Activated naive CD4-positive, alpha-beta T cell (primary cell): ENCODE data around the gene TBL1X.

Experiments
- DNase-seq, 4 experiments: peaks; one replicate each; lab custom pipeline; 2025; lab: John Stamatoyannopoulos, UW

TBL1X gene

DNA sequence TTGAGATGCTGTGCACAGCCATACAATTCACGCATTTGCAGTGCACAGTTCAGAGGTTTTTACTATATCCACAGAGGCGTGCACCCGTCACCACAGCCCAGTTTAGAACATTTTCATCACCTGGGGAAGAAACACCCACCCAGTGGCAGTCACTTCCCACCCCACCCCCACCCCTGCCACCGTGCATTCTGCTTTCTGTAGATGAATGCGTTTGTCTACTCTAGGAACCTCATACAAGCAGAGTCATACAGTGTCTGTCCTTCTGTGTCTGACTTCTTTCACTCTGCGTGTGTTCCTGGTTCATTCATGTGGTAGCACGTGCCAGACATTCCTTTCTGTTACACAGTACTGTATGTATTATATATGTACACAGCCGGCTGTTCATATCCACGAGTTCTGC, 122.8 kb downstream of the TBL1X start:
- no peak for DNase-seq

DNA sequence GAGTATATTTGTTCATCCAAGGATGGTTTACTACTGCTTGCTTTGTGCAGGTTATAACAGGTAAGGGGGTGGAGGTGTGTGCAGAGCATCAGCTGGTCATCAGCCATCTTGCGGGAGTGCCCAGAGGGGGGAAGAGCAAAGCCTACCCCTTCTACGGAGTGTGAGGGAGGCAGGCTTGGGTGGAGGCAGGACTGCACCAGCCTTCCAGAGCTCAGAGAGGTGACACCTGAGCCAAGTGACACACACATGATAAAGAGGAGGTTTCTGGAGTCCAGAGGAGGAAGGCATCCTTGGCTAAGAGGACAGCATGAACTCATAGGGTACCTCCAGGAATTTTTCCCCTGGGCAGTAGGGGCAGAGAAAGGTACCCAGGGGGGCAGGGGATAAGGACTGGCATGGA, 126.6 kb downstream of the TBL1X start:
- no peak for DNase-seq

DNA sequence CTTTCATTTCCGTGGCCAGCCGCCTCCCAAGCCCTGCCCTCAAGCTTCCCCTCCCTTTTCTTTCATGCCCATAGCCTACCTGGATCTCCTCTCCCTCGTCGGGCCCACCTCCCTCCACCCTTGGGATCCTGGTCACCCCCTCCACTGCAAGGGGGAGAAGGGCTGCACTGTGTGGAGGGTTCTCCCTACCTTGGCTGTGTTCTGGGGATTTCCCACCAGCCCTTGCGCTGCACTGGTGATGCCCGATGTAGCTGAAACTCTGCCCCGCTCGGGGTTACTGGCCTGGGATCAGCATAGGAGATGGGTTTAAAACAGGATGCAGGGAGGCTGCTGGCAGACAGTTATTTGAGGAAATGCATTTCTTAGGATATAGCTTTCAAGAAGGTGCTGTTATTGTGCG, 128.9 kb downstream of the TBL1X start:
- no peak for DNase-seq

DNA sequence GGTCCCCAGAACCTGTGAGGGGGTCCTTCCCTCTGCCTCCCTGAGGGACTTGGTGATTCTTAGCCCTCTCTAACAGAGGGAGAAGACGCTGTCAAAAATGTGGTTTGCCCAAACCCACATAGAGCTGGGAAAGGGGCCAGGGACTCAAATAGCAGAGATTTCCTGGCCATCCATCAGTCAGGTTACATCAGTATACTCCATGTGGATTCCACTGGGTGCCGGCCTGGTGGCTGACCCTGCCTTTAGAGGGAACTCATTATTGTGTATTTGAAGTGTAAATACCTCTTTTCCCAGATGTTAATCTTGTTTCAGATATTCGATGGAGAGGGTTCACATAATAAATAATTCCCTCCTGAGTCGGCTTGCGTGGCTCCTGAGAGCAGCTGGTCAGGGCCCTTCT, 130.3 kb downstream of the TBL1X start:
- DNase-seq, result no peak

- no peak for DNase-seq
Measured at GRCh38 chrX:9596837-9597236, 132.0 kb downstream of the TBL1X start.

- no peak for DNase-seq
Measured at GRCh38 chrX:9597361-9598035, 132.6 kb downstream of the TBL1X start.

DNA sequence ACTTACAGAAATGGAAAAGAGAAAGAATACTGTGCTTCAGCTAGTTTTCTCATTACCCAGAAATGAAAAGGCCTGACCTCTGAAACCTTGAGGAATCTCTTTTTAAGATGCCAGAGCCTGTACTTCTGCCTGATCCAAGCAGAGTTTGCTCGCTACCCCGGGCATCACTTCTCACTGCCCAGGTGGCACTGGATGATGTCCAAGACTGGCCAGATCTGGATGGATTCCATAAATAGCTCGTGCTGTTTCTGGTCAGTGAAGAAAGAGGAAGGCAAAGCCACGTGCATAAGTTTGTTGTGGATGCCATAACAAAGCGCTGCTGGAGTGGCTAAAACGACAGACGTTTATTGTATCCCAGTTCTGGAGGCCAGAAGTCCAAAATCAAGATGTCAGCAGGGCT, 133.5 kb downstream of the TBL1X start:
- no peak for DNase-seq

DNA sequence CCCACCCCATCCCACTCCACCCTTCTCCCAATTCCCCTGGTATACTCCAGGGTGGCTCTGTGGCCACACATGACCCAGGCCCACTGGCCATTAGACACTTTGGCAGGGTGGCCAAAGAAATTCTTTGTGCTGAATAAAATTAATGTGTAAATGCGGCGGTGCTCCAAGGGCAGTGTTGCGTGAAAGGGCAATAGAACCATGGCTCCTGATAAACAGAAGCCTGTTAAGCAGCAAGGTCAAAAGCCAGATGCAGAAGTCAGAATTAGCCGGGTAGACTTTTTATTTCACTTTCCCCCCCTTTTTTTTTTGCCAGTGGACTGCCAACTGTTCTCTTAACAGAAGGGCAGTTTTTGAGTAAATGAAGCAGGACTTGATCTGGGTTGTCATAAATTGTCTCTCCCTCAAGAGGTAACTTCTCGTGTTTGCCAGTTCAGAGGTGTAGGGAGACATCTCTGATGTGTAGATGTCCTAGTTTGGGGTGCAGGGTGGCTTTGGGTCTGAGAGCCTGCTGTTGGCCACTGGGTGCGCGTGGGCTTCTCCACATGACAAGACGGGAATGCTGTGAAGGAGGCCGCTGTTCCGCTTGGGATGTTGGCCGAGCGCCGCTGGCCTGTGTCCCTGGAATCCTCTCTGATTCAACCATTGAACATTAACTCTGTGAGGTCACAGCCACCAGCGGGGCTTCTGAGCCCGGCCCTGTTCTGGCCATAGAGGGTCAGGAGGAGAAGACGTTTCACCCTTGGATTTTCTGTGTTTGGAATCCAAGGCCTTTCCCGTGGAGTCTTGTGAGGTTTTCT, 139.5 kb downstream of the TBL1X start:
- no peak for DNase-seq

- DNase-seq, result no peak
Measured at GRCh38 chrX:9604908-9605306, 140.0 kb downstream of the TBL1X start.

GRCh38 chrX:9605484-9605883, 140.6 kb downstream of the TBL1X start:
- no peak for DNase-seq

DNA sequence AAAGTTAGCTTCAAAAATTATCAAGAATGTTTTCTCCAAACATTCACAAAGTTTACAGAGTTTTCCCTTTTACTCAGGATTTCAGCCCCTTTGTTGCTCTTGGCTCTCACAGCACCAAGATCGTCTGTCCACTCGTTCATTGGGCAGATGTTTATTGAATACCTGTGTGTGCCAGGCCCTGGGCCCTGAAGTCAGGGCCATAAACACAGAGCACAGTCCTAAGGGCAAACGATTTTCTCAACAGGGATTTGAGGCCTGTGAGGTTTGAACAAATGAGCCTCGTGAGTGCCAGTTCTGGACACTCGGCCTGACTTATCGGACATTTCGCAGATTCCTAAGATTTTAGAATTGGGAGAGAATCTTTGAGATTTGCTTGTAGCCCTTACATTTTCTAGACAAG, 142.1 kb downstream of the TBL1X start:
- no peak for DNase-seq

DNA sequence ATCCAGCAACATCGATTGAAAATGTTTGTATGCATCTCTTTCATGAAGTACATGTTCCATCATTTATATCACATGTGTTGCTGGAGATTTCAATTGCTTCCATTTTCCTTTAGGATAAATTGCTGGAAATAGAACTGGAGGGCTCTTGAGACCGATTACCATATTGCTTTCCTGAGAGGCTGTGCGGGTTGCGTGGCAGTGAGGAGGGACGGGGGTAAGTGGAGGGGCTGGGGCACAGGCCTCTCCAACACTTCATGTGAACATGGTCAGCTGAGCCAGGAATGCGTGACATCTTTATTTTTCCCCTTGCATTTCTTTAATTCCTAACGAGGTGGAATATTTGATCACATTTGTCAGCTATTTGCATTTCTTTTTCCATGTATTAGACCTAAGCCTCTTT, 144.6 kb downstream of the TBL1X start:
- DNase-seq, result no peak

GRCh38 chrX:9609987-9610386, 145.1 kb downstream of the TBL1X start:
- no peak for DNase-seq

GRCh38 chrX:9610771-9611392, 146.0 kb downstream of the TBL1X start:
- DNase-seq, result no peak

- no peak for DNase-seq
Measured at GRCh38 chrX:9611436-9612145, 146.7 kb downstream of the TBL1X start.

- DNase-seq, result no peak
Measured at GRCh38 chrX:9612146-9612505, 147.3 kb downstream of the TBL1X start.

DNA sequence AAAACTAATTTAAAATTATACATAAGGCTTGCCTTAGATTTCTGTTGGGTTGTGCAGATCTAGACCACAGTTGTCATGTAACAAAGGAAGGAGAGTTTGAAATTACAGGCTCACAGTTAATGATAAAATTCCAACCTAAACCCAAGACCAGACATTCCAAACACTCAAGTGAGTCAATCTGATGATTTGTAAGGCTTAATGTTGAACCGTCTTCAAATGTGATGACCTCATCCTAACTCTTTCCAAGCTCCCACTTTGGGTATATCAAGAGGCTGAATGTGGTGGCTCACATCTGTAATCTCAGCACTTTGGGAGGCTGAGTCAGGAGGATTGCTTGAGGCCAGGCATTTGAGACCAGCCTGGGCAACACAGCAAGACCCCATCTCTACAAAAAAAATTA, 149.2 kb downstream of the TBL1X start:
- no peak for DNase-seq

DNA sequence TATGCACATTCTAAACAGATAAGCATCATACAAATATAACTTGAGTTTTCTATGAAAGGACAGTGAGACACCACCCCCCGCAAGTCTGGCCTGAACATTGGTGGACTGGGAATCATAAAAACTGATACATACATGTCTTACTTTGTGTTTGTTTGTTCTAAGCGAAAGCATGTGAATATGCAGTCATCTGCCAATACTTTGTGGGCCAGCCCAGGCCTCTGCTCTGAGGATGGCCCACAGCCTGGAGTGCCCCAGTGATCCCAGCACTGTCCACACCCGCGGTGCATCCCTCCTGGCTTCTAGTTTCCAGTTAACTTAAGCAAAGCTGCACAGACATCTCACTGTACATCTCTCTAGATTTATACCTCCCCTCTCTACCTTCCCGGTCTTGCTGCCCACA, 154.3 kb downstream of the TBL1X start:
- DNase-seq, result no peak

DNA sequence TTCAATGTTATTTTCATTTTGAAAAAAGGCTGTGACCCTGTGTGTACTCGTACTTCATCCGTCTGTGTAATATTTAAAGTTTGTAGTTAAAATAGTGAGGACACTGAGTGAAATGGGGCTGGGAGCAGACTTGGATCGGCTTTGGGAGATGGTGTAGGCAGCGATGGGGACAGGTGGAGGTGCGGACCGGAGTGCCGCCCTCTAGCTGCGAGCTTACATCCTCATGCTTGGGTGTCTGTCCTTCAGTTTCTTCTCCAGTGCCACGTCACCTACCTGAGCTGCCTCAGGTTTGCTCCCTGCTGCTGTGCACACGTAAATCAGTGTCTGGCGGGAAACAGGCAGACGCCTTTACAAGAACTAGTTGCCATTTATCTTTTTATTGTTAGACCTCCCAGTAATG, 154.7 kb downstream of the TBL1X start:
- no peak for DNase-seq

DNA sequence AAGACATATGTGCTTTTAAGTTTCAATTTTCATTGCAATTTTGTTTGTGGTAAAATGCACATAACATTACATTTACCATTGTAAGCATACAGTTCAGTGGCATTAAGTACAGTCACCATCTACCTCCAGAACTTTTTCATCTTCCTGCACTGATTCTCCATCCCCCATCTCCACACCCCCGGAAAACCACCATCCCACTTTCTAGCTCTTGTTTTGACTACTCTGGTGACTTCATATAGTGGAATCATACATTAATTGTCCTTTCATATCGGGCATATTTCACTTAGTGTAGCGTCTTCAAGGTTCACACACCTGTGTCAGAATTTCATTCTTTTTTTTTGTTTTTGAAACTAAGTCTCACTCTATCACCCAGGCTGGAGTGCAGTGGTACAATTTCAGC, 157.3 kb downstream of the TBL1X start:
- DNase-seq, result no peak

- DNase-seq, result no peak
Measured at GRCh38 chrX:9626379-9626778, 161.5 kb downstream of the TBL1X start.

DNA sequence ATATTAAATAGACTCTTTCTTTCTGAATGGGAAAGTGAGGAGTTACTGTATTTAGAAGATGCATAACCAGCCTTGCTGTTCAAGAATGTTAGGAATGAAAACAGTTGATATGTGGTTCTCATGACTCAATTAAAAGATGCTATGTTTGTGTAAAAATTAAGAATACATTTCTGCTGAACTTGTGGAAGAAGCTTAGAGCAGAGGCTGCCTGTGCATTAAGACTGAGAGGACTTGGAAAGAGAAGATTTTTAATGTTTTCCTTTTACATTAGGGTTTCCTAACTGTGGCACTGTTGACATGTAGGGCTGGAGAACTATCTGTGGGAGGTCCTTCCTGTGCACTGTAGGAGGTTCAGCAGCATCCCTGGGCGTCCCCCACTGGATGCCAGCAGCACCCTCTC, 163.1 kb downstream of the TBL1X start:
- DNase-seq, result no peak
